H1 (cell line): ENCODE measurements around the gene ZKSCAN1. TPM values are rescaled to one million over a fixed set of nuclear protein-coding genes. Genes with fewer than 3 reads are reported as not detected.

Source experiments
- HDAC2 ChIP-seq, 2 experiments: fragments of 300-600 bp in 1 of 2; sonication (generic) in 1 of 2; IDR thresholded peaks; 2 replicates each; pipeline ENCODE4 v1.6.1; 2011 to 2012; ENCODE audit warnings: low read depth in 2 of 2, low read length in 2 of 2, mild to moderate bottlenecking in 2 of 2, moderate library complexity in 2 of 2, borderline replicate concordance in 1 of 2, inconsistent platforms in 1 of 2
- HDAC6 ChIP-seq: IDR thresholded peaks from one replicate; pipeline ENCODE4 v1.7.1; 2012; ENCODE audit warnings: low read depth, mild to moderate bottlenecking, inconsistent platforms, low read length, moderate library complexity
- RXRA ChIP-seq: IDR thresholded peaks from 2 replicates; pipeline ENCODE4 v1.6.1; 2011; ENCODE audit warnings: low read depth, mild to moderate bottlenecking, low read length, moderate library complexity; ENCODE audit not compliant: insufficient read depth
- SIRT6 ChIP-seq: IDR thresholded peaks from one replicate; pipeline ENCODE4 v1.7.1; 2012; ENCODE audit warnings: low read length, inconsistent platforms
- YY1 ChIP-seq: IDR thresholded peaks from 2 replicates; pipeline ENCODE4 v1.6.1; 2011; ENCODE audit warnings: low read depth, mild to moderate bottlenecking, low read length
- polyA plus RNA-seq, 7 experiments: library from polyadenylated mRNA; depleted of rRNA in 3 of 7; stranded (reverse) in 5 of 7; unstranded in 2 of 7; fragments of >200 nt in 5 of 7; fragments of 200-250 nt in 2 of 7; gene quantifications; 1 replicate in 5 of 7; 2 replicates in 1 of 7; 4 replicates in 1 of 7; pipeline versions ENCODE4 v1.2.1 to v1.2.3, GENCODE V29; 2011 to 2013; ENCODE audit warnings: missing spikeins in 2 of 7, mixed read lengths in 2 of 7
- total RNA-seq: library from RNA; stranded (reverse); fragmentation: NEBNext Ultra II Directional; extraction: Animal tissue kit (Norgen Biotek cat#: 25700); gene quantifications from 2 replicates; pipeline ENCODE4 v1.2.1, GENCODE V29; 2021

Gene ZKSCAN1
- total and polyA plus RNA-seq, 2 of the 8 experiments (the other 6 are each of a cell fraction or from before 2014, with no cell fraction given): 8.2 to 40.6 TPM

GRCh38 chr7:100088095-100088620, 72.8 kb downstream of the ZKSCAN1 start (continued):
- no peak for TF ChIP-seq YY1
- TF ChIP-seq HDAC6: no peak
- TF ChIP-seq RXRA: no peak
- TF ChIP-seq HDAC2 (IDR thresholded peaks at IDR 0.05; ENCODE audit: borderline replicate concordance in 1 of 2, low read depth in 2 of 2, low read length in 2 of 2): no peak
- TF ChIP-seq SIRT6: no peak
